Stimulated activated CD8-positive, alpha-beta memory T cell treated with anti-CD3 and anti-CD28 coated beads, Interleukin-4, amount 100 ng/mL, for 24 hours (primary cell): ENCODE measurements around the gene LAMTOR3.

Source experiments
- DNase-seq: peaks from one replicate; pipeline ENCODE4 v3.0.0-alpha.2; 2020; ENCODE audit warnings: low read depth

The LAMTOR3 gene, protein sequence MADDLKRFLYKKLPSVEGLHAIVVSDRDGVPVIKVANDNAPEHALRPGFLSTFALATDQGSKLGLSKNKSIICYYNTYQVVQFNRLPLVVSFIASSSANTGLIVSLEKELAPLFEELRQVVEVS

DNA sequence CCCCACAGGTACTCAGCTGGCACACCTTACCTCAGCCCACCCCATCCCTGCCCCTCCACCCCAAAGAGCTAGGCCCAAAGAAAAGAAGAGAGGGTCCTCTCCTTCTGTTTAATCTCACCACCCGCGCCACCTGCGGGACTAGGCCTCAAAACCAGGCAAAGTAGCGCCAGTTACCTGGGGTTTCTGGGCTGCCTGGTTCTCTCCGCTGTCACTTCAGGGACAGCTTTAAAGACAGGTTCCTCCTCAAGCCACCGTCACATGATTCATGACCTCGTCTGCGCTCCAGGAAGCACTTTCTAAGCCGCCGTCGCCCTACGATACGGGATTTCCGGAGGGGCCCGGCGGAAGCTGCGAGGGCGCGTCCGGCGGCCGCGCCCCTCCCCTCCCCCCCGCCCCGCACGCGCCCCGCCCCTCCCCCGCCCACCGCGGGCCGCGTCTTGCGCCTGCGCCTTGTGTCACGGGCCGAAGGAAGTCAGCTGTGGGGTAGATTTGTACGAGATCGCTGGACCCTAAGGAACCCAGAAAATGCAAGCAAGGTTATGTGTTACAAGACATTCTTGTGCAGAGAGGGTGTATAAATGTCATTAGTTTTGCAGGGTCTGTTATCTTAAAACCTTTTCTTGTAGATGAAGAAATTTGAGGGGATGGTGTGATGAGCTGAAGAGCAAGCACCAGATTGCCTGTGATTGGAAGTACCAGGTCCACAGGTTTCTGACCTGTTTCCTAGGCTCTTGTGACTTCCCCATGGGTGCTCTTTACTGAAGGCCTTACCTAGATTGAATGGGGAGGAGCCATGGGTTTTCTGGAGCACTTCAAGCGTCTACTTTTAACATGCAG, at the start of gene LAMTOR3:
Gene LAMTOR3 (minus strand): TSS at position 267 of the 837 bp plus-strand sequence. CDS start 464 bp downstream, outside the sequence.
- peak; percentile 78 for DNase-seq

DNA sequence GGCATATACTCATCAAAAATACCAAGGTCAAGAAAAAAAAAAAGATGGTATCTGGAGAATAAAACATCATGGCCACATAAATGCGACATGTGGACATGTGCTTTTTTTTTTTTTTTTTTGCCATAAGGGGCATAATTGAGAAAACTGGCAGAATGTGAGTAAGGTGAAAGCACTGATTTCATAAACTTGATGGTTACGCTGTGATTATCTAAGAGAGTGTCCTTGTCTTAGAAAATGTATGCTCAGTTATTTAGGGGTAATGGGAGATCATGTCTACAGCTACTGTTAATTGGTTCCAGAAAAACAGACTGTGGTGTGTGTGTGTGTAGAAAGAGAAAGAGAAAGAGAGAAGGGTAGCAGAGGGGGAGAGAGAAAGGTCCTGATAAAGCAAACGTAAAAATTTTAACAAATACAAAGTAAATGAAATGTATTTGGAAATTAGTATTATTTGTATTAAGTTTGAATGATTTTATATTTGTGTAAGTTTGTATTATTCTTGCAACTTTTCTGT, 44.1 kb upstream of the LAMTOR3 start:
- no peak for DNase-seq

DNA sequence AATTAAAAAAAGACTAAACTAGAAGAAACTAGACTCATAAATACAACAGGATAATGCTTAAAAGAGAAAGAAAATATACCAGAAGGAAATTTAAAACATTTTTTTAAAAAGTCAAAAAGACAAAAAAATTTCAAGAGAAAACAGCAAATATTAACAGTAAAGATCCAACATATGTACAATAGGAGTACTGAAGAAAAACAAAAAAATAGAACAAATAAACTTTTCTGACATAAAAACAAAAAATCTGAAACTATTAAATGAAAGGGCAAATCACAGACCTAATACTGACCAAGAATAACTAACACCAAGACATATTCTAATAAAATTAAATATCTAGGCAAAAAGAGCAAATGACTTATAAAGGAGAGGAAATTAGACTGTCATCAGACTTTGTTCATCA, 40.7 kb upstream of the LAMTOR3 start:
- no peak for DNase-seq

DNA sequence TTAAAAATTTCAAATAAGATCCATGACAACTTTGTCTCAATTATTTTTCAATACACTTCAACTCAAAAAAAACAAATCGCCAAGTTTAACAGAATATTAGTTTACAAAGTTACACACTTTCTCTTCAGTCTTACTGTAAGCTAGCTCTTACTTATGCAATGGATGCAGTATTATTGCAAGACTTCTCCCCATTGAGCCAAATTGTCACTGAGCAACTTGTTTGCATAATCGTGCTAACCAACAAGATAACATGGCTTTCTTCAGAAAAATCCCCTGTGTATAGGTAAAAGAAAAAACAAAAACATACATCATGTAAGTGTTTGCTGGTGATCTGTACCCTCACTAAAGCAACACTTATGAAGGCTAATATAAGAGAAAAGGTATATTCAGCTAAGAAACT, 33.3 kb upstream of the LAMTOR3 start:
- DNase-seq, result no peak

- no peak for DNase-seq
Observed at GRCh38 chr4:99921174-99921573, 26.9 kb upstream of the LAMTOR3 start.

GRCh38 chr4:99918656-99919055, 24.4 kb upstream of the LAMTOR3 start:
- DNase-seq, result no peak

GRCh38 chr4:99917575-99917974, 23.3 kb upstream of the LAMTOR3 start:
- no peak for DNase-seq

DNA sequence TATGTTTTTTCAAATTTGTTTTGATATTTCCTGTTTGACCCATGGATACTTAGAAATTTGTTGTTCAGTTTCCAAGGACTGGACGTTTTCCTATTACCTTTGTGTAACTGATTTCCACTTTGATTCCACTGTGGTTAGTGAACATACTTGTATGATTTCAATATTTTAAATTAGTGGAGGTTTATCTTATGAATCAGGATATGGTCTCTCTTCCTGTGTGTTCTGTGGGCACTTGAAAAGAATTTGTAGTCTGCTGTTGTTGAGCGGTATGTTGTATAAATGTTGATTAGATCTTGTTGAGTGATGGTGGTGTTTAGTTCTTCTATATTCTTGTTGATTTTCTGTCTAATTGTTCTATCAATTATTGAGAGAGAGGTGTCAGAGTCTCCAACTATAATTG, 21.2 kb upstream of the LAMTOR3 start:
- DNase-seq, result no peak

DNA sequence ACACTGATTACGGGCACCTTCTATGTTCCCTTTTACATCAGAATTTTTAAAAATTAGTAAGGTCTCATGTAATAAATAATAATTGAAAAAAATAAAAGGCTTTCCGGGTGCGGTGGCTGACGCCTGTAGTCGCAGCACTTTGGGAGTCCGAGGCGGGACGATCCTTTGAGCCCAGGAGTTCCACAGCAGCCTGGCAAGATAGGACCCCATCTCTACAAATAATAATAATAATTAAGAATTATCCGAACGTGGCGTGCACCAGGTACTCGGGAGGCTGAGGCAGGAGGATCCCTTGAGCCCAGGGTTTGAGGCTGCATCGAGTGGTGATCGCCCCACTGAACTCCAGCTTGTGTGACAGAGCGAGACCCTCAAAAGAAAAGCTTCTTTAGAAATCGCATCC, 771 bp upstream of the LAMTOR3 start:
- no peak for DNase-seq

GRCh38 chr4:99893839-99894160, 427 bp downstream of the LAMTOR3 start:
- no peak for DNase-seq

GRCh38 chr4:99893029-99893428, 1.2 kb downstream of the LAMTOR3 start:
- no peak for DNase-seq

DNA sequence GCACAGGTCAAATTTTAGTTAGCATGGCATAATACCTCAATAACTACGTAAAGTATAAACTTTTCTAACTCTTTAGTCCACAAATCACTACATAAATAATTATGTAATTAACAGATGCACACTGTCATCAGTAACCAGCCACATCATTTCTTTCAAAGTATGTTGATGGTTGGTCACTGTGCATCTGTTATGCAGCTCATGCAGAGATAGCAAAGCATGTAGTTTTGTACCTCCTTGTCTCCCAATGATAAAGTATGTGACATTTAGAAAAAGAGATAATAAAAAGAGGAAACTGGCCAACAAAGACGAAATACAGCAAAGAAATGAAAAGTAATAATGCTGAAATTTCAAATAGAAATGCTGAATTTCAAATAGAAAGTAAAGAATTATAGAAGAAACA, 2.9 kb downstream of the LAMTOR3 start:
- DNase-seq, result no peak

GRCh38 chr4:99887837-99888236, 6.4 kb downstream of the LAMTOR3 start:
- DNase-seq, result no peak

GRCh38 chr4:99886146-99886545, 8.1 kb downstream of the LAMTOR3 start:
- no peak for DNase-seq

GRCh38 chr4:99885687-99886086, 8.5 kb downstream of the LAMTOR3 start:
- no peak for DNase-seq

DNA sequence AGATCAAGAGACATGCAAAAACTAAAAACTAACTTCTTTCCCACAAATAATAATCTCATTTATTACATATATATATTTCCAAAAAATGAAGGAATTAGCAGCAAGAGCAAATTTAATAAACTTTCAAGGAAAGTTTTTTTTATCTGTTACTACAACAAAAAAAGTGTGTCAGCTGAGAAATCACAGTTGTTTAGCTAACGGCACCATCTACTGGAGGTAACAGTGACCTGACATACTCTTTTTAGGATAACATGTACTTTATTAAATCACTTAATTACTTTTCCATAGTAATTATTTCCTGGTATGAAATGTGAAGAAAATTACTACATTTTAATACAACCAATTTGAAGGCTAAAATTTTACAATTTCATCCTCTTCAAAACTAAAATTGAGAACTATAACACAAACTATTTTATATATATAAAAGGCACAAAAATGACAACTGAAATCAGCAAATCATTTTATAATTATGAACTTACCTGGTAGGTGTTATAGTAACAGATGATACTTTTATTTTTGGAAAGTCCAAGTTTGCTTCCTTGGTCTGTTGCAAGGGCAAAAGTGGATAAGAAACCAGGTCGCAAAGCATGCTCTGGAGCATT, 9.1 kb downstream of the LAMTOR3 start:
- DNase-seq, result no peak

DNA sequence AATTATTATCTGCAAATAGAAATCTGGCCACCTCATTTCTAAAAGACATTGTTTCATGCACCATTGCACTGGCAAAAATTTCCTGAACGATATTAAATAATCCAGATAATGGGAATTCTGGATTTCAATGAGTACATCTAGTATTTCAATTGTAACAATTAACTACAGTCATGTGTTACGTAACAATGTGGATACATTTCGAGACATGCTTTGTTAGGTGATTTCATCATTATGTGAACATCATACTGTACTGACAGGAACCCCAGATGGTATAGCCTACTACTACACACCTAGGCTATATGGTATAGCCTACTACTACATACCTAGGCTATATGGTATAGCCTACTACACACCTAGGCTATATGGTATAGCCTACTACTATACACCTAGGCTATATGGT, 14.8 kb downstream of the LAMTOR3 start:
- no peak for DNase-seq

DNA sequence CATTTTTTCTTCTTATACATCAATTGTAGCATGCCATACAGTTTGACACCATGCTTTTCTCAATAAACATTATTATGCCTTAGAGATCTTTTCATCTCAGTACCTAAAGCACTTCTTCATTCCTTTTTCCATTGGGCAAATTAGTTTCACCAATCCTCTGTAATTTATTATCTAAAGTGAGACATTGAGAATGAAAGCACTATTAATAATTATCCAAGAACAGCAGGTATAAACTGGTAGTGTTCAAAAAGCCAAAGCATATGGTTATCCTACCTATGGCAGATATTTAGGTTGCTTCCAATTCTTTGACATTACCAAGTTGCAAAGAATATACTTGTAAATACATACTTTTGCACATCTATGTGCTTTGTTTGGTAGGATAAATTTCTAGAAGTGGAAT, 15.6 kb downstream of the LAMTOR3 start:
- DNase-seq, result no peak

GRCh38 chr4:99876946-99877345, 17.3 kb downstream of the LAMTOR3 start:
- DNase-seq, result no peak

GRCh38 chr4:99875071-99875470, 19.2 kb downstream of the LAMTOR3 start:
- DNase-seq, result no peak

DNA sequence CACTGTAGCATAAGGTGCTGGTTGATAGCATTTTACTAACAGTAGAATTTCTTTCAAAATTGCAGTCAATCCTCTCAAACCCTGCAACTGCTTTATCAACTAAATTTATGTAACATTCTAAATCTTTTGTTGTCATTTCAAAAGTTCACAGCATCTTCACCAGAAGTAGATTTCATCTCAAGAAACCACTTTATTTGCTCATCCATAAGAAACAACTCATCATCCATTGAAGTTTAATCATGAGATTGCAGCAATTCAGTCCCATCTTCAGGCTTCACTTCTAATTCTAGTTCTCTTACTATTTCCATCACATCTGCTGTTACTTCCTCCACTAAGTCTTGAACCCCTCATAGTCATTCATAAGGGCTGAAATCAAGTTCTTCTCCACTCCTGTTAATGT, 21.7 kb downstream of the LAMTOR3 start:
- DNase-seq, result no peak

DNA sequence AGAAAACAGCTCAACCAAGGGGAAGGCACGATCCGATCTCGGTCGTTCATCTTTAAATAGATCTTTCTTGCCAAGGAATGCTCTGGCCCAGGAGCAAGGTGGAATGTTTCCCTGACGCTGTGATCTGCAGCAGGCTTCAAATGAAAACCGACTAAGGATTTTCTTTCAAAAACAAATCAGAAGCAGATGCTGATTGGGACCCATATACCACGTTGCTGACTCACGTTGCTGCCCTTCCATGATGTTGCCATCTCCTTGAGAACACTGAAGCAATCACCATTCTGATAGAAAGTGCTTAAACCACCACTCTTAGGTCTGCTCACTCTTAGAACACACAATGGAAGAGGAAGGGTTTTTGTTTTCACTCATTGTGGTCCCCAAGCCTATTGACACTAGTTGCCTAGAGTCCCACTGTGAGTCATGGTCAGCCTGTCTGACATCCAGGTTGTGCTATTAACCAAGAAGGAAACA, 26.1 kb downstream of the LAMTOR3 start:
- DNase-seq, result no peak

GRCh38 chr4:99863804-99864203, 30.4 kb downstream of the LAMTOR3 start:
- no peak for DNase-seq
